ENCODE data around the gene VPS8.

VPS8 gene

GRCh38 chr3:185057829-185058228 is 245.9 kb downstream of the VPS8 start:
- DNase-seq (ENCODE audit: low spot score), result no peak

GRCh38 chr3:185058796-185059195 is 246.8 kb downstream of the VPS8 start:
- DNase-seq (ENCODE audit: low spot score), result no peak

DNA sequence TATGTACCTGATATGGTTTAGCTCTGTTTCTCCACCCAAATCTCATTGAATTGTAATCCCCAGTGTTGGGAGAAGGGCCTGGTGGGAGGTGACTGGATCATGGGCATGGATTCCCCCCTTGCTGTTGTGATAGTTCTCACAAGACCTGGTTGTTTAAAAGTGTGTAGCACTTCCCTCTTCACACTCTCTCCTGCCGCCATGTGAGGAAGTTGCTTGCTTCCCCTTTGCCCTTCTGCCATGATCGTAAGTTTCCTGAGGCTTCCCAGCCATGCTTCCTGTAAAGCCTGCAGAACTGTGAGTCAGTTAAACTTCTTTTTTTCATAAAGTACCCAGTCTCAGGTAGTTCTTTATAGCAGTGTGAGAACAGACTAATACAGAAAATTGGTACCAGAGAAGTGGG is 247.8 kb downstream of the VPS8 start:
- no peak for DNase-seq (ENCODE audit: low spot score)

DNA sequence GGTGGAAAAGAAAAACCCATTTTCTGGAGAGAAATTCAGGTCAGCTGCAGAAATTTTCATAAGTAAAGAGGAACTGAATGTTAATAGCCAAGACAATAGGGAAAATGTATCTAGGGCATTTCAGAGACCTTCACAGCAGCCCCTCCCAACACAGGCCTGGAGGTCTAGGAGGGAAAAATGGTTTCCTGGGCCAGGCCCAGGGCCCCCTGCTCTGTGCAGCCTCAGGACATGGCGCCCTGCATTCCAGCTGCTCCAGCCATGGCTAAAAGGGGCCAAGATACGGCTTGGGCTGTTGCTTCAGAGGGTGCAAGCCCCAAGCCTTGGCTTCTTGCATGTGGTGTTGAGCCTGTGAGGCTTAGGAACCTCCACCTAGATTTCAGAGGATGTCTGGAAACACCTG is 248.7 kb downstream of the VPS8 start:
- DNase-seq (ENCODE audit: low spot score), result no peak

GRCh38 chr3:185062191-185062590 is 250.2 kb downstream of the VPS8 start:
- no peak for DNase-seq (ENCODE audit: low spot score)

DNA sequence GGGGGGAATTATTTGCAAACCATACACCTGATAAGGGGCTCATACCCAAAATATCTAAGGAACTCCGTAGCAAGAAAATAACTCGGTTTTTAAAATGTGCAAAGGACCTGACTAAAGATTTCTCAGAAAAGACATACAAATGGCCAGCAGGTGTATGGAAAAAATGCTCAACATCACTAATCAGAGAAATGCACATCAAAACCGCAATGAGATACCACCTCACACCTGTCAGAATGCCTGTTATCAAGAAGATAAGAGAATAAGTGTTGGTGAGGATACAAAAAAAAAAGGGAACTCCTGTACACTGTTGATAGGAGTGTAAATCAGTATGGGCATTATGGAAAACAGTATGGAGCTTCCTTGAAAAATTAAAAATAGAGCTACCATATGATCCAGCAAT is 251.5 kb downstream of the VPS8 start:
- DNase-seq (ENCODE audit: low spot score), result no peak

GRCh38 chr3:185065059-185065458 is 253.1 kb downstream of the VPS8 start:
- DNase-seq (ENCODE audit: low spot score), result no peak

GRCh38 chr3:185066251-185066650 is 254.3 kb downstream of the VPS8 start:
- no peak for DNase-seq (ENCODE audit: low spot score)

GRCh38 chr3:185067173-185067572 is 255.2 kb downstream of the VPS8 start:
- no peak for DNase-seq (ENCODE audit: low spot score)

GRCh38 chr3:185069037-185070030 is 257.4 kb downstream of the VPS8 start:
- DNase-seq (ENCODE audit: low spot score), result no peak

DNA sequence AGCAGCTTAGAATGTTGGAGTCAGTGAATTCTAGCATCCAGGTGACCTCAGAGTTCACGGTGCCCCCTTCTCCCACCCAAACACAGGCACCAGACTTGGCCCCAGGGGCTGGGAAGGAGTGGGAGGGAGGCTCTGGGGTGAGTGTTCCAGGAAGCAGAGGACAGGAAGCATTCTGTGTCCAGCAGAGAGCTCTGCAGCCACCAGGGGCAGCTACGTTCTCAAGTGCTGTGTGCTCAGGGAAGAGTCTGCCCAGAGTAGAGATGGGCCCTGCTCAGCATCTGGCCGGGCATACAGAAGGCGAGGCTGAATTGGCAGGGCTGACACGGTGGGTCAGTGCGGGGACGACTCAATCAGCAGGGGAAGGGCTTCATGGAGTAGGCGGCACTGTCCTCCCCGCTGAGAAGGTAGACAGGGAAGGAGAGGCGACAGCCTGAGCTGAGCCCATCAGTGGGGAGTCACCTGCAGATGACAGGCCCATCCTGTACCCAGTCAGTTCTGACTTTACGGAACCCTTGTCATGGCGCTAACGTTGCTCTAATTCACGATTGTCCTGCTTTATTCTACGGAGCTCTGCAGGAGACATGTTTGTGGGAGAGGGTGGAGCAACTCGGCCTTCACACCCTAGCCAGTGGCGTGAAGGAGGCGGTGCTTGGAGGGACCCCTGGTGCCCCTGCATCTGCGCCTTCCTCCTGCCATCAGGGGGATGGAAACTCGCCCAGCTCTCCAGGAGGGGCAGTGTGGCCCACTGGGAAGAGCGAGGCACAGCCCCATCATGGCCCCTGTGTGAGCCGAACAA is 258.7 kb downstream of the VPS8 start:
- no peak for DNase-seq (ENCODE audit: low spot score)

DNA sequence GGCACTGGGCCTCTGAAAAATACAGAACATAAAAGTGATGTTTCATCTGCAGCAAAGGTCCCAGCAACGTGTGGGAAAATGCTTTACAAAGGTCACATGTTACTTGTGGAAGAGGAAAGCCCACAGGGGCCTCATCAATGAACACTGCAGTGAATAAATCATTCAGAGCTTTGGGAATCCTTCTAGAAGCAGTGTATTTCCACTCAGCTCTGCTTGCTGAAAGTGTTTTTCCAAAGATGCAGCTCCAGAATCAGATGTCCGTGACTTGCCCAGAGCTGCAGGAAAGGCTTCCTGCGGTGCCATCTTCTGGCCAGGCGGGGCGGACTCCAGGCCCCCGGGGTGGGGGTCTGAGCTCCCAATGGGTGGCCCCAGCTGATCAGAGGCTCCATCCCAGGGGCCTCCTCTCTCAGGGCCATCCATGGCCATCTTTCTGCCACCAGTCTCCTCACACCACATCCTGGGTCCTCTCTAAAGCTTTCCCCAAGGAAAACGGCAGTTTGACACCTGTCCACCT is 259.4 kb downstream of the VPS8 start:
- DNase-seq (ENCODE audit: low spot score), result no peak

- no peak for DNase-seq (ENCODE audit: low spot score)
Measured at GRCh38 chr3:185075547-185075946, 263.6 kb downstream of the VPS8 start.

DNA sequence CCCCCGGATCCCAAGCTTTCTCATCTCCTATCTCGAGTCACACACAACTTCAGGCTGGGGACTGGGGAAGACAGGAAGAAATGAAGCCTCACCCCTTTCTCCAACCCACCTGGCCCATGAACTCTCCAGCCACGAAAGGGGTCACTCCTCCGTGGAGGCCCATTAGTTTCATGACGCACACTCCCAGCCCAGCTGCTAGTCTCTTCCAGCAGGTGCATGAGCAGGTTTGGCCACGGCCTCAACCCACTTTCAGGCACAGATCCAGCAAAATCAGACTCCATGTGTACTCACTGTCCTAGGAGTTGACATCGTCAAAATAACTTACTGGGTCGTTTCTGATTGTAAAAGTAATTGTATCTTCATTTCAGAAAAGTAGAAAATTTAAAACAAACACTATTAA is 264.3 kb downstream of the VPS8 start:
- no peak for DNase-seq (ENCODE audit: low spot score)

- no peak for DNase-seq (ENCODE audit: low spot score)
Measured at GRCh38 chr3:185079625-185080024, 267.7 kb downstream of the VPS8 start.

- no peak for DNase-seq (ENCODE audit: low spot score)
Measured at GRCh38 chr3:185081521-185081920, 269.6 kb downstream of the VPS8 start.

GRCh38 chr3:185082149-185082548 is 270.2 kb downstream of the VPS8 start:
- DNase-seq (ENCODE audit: low spot score), result no peak

DNA sequence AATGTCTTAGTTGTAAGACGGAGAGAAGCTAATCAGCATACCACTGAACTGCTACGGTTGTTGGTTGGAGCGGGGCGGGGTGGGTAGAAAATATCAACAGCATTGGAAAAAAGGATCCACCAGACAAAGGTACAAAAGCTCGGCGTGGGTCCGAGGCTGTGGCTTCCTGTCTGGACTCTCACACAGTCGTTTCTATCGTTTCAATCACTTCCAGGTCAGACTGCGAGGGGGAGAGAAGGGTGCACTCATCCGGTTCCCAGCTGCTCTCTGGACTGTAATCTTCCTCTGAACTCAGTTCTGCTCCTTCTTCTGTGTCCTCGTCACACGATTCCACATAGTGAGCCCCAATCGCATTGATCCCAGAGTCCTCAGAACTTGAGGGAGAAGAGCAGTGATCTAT is 270.9 kb downstream of the VPS8 start:
- DNase-seq (ENCODE audit: low spot score), result no peak

DNA sequence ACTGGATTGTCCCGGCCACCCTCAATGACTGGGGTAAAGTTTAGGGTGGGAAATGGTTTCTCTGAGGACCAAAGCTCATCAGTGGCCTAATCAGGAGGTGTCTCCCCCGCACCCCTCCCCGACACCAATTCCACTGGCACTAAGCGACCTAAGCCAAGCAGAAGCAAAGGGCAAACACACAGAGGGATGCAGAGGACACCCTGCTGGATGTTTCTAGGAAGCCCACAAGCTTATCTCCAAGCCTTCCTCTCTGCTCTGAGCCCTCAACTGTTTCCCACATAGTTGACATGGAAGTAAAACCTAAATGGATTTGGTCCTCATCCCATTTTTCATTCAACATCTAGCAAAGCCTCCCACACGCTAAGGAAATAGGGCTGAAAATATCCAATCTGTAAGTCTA is 272.4 kb downstream of the VPS8 start:
- DNase-seq (ENCODE audit: low spot score), result no peak

GRCh38 chr3:185084901-185085300 is 272.9 kb downstream of the VPS8 start:
- no peak for DNase-seq (ENCODE audit: low spot score)

GRCh38 chr3:185087419-185087818 is 275.5 kb downstream of the VPS8 start:
- DNase-seq (ENCODE audit: low spot score), result no peak

GRCh38 chr3:185089343-185089742 is 277.4 kb downstream of the VPS8 start:
- no peak for DNase-seq (ENCODE audit: low spot score)

DNA sequence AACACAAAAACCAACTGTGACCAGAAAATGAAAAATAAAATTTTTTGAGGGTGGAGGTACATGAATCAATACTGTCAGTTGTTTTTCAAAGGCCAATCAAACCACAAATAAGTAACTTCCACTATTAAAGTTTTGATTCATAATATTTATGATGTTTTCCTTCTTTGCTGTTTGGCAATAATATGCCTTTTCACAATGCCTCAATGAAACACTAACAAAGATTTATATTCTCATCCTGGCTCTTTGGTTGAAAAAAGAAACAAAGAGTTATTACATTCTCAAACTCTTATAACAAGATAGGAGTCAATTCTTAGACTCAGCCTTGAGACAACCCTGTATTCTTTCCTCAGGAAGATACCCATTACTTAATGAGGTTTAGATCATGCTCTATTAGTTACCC is 277.8 kb downstream of the VPS8 start:
- no peak for DNase-seq (ENCODE audit: low spot score)
